Muscle of back (tissue), 11 donors: Measurements from ENCODE around the gene PHF10. TPM values are rescaled to one million over a fixed set of nuclear protein-coding genes. Genes with fewer than 3 reads are reported as not detected.
"Not testable (repeated sequence)": the region's sequence is repeated elsewhere in the genome, so short reads cannot be mapped to it uniquely, and the experiment has no call there.

Experiments
- DNase-seq, 3 donors: peaks; one replicate each; pipeline versions ENCODE4 v3.0.0 to v3.0.0-alpha.2; 2013
- polyA plus RNA-seq, 10 donors: library from polyadenylated mRNA; unstranded; fragments of 120-200 nt; gene quantifications; one replicate each; pipeline ENCODE4 v1.2.1, GENCODE V29; 2013; ENCODE audit not compliant: insufficient read length in 10 of 10

Gene PHF10
- polyA plus RNA-seq, 10 donors, result 62.2 to 96.2 (median 80.8) TPM

DNA sequence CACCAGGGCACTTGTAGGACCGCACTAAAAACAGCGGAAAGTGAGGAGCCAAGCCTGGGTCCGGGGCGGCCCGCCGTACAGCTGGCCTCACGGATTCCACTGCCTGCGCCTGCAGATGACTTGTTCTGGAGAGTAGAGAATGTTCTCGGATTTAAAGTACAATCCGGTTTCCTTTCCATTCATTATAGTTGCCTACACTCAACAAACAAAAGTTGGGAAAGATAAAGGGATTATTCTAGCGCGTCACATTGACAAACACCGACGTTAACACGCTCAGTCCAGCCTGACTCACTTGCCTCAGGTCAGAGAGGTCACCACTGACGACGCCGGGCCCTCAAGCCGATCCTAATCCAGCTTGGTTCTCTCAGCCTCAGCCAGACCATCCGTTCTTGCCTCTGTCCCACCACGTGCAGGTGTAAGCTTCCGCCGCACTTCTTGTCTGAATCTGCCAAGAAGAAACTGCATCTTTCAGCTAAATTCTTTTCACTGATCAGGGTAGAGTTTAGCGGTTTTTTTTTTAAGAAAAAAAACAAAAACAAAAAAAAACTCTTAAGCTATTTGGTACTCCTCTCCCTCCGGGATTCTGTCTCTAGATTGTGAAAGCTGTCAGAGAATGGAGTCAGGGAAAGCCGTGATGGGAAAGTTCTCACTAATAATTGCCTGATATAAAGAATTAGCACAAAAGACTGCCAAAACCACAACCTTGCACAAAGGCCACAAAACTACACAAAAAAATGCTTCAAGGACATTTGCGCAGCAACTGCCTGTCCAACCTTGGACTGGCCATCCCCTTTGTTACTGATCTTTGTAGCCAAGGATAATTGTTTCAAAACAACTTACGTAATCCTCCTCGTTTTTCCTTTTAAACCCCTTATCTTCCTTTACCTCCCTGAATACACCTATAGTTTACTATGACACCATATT, 1.1 kb upstream of the PHF10 start:
- peak; percentile 10 to 43 (median 14) for DNase-seq

DNA sequence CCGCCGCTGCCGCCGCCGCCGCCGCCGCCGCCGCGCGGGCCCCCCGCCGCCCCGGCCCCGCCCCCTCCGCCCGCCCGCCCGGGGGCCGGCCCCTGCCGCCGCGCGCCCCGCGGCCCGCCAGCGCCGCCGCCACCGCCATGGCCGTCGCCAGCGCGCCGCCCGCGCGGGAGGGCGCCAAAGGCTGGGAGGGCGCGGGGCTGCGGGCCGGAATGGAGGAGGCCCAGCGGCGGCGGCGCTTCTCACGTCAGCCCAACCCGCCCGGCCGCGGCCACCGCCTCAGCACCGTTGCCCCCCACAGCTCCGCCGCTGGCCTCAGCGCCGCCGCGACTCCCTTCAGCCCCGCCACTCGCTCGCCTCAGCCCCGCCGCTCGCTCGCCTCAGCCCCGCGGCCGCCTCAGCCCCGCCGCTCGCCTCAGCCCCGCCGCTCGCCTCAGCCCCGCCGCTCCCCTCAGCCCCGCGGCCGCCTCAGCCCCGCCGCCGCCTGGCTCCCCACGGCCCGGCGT, 258 bp downstream of the PHF10 start:
- DNase-seq, result peak in 2 of 3 donors; percentile 38 to 55

DNA sequence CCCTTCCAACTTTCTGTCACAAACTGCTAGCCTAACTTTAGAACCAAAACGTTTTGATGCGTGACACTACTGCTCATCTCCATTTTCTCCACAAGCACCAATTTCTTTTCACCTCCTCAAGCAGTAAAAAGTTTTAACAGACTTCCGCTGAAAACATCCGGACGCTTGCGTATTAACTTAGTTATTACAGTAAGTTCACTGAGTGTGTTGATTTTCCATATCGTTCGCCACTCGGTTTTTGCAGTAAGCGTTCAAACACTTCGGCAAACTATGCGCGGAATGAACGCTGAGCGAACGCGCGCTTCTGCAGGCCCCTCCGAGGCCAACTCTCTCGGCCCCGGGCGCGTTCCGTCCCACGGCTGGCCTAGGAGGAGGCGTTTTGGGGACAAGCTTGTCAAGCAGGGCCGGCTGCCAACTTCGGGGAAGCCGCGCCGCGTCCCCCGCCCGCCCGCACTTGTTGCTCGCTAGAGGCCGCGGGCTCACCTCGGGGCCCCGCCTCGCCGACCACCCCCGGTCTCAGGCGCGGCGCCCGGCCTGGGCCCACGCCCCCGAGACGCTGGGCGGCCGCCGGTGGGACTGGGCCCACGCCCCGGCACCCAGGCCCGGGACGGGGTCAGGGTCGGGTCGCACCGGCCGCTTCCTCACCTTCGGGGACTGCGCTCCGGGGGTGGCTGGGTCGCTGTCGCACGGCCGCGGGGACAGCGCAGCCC, 945 bp downstream of the PHF10 start:
- DNase-seq, result peak; percentile 65 to 91 (median 82)

DNA sequence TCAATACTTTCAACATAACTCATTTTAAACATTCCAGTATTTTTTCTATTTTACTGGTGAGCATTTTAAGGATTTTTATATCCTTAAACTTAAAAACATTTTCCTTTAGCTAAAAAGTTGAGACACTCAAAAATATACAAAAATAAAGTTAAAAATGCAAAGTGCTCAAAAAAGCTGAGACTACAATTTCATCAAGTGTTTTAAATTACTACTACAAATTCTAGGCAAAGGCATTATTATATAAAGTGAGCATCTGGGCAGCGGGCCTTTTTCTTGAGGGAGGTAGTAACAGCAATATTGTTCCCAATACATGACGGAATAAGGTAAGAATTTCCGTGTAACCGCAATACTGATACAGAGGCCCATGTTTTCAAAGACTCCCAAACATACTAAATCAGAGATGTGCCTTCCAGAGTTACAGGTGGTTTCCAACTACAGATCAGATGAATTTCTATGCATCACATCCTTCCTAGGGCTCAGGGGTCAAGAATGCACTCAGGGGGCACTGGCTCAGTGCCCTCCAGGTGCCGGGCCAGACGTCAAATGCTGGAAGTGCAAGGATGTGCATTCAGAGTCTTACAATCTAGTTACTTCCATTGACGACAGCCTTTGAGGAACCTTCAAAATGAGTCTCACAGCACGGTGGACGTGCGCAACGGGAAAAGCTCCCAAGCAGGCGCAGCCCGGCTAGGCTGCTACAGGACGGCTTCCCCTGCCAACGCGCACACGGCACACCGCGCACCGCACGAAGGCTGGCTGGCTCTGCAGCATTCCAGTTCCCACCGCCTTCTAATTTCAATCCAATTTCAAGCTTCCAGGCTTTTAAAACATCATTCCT, 1.7 kb downstream of the PHF10 start:
- DNase-seq, result peak; percentile 27 to 72 (median 43)

DNA sequence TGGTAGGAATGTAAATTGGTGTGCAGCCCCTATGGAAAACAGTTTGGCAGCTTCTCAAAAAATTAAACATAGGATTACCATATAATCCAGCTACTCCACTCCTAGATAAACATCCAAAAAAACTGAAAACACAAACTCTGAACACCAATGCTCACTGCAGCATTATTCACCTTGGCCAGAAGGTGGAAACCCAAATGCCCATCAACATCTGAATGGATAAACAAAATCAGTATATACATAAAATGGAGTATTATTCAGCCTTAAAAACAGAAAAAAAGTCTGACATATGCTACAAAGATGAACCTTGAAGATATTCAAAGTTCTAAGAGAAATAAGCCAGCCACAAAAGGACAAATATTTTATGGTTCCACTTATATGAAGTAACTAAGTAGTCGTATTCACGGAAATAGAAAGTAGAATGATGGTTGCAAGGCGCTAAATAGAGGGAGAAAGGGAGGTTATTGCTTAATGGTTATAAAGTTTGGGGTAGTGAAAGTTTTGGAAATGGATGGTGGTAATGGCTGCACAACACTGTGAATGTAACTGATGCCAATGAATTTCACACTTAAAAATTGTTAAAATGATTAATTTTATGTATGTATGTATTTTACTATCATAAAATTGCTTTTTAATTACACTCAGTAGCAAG, 4.0 kb downstream of the PHF10 start:
- no peak for DNase-seq

GRCh38 chr6:169719117-169719516, 5.2 kb downstream of the PHF10 start:
- DNase-seq, result no peak

DNA sequence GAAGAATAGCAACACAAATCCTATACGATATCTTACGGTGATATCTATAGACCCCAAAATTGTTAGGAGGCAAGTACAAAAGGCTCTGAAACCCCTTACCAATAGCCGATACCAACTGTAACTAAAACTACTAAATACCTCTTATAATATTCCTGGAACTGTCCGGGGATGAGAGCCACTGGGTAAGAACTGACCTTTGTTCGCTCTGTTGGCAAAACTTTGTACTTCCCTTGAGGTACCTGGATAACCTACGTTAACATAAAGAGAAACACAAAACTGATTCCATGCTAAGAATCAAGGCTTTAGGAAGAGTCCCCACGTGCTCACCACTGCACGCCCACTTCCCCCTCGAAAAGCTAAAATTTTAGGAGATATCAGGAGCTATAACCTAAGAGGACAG, 9.7 kb downstream of the PHF10 start:
- no peak for DNase-seq

- DNase-seq, result no peak
Observed at GRCh38 chr6:169714178-169714577, 10.1 kb downstream of the PHF10 start.

DNA sequence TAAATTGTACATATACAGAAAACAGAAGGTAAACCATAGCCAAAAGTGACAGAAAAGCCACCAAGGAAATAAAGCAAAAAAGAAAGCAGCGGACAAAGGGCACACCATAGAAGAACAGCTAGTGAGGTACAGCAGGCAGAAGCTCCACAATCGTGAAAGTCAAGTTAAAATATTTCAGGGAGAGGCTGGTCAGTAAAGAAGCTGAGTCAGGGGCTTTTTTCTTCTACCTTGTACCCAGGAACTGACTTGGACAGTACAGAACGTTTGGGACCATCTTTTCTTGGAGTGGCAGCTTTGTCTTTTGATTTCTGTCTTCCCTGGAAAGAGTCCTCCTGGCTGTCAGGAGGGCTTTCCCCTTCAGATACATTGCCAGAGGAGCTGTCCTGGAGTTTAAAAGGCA, 14.3 kb downstream of the PHF10 start:
- DNase-seq, result no peak

DNA sequence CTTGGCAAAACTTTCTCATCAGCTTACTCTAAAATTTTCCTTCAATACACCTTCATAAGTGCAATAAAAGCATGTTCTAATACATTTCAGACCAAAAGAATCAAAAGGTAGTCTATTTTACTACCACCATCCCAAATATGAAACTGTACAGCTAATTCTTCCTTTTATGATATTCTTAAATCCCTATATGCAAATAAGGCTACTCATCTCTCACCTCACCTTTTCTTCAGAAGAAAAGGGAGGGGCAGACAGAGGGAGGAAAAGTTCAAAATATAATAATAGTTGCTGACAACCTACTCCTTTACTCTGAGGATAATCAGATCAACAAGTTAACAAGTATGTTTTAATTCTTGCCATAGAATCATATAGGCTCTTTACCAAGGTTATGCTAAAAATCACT, 15.0 kb downstream of the PHF10 start:
- no peak for DNase-seq

DNA sequence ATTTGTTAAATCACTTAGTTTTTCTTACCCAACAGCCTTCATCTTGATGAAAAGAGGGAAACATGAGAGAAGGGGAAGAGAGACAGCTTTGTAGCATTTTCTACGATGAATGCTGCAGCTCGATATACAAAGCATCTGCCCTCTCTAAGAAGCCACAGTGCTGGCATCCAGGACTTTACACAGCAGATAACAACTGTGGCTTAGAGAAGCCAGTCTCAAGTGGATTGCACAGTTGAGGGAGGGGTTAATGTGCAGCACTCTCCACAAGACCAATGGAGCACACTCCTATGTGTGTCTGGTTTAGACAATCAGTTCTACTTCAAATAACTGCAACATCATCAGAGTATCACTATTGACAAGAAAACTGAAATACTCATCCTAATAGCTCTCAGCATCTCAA, 16.5 kb downstream of the PHF10 start:
- no peak for DNase-seq

DNA sequence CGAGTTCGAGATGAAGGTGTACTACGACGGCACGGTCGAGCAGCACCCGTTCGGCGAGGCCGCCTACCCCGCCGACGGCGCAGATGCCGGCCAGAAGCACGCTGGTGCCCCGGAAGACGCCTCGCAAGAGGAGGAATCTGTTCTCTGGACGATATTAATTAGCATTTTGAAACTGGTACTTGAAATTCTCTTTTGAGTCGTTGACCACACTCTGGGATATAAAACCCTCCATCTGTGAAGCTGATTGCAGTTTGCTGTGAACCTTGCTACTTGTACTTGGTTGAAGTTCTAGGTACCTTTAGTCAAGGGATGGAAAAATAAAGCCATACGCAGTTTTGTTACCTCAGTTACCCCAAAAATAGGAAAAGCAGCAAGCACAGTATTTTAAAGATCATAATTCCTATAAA, 21.5 kb downstream of the PHF10 start:
- DNase-seq, result no peak

DNA sequence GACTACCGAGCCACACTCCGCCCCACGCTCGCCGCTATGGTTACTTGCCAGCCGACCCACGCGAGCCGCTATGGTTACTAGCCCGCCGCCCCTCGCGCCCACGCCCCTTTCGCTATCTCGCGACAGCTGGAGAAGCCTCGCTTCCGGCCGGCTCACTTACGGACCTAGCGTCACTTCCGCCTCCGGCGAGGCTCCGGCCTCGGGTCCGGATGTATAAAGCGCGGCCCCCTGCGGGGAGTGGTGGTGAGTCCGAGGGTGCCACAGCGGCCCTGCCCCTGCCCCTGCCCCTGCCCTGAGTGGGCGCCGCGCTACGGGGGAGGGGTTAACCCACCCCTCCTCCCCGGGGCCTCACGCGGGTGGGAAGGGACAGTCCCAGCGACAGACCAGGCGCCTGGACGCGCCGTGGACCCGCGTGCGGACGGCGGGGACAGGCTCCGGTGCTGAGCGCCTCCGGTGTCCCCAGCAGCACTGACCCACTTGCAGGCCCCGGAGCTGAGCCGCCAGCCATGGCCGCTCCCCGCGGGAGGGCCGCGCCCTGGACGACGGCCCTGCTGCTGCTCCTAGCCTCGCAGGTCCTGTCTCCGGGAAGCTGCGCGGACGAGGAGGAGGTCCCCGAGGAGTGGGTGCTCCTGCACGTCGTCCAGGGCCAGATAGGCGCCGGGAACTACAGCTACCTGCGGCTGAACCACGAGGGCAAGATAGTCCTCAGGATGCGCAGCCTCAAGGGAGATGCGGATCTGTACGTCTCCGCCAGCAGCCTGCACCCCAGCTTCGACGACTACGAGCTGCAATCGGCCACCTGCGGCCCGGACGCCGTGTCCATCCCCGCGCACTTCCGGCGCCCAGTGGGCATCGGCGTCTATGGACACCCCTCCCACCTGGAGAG, 22.1 kb downstream of the PHF10 start, which contains the start of the genes C6orf120 and WDR27:
C6orf120 (plus strand) TSS at position 173 of the 886 bp plus-strand sequence; CDS start at position 507, 334 bp downstream.
WDR27 (minus strand) TSS at position 76 of the 886 bp plus-strand sequence. CDS start 13,024 bp downstream, outside the sequence.
- peak; percentile 94 to 98 (median 97) for DNase-seq

DNA sequence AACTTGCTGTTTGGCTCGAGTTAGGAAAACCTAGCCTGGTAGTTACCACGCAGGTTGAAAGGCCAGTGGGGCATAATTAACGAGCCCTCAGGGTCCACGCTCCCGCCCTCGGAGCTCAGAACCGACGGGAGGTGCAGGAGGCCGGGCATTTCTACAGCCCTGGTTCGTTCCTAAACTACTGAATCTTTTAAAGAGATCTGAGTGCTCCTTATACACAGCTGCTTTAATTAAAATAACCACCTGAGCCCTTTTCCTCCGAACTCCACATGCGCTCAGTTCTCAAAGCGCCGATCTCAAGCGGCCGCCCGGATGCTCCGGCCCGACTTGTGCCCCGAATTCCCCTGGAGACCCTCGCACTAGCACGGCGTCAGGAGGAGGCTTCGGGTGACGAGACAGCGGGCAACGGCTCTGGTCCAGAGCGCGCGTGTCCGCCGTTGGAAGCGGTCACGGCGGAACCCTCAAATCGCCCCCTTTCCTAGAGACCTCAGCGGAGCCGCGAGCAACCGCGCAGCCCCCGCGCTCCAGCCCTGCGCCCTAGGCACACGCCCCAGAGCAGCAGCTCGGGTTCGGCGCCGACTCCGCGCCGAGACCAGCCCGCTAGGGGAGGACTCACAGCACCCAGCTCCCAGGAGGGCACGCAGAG, 22.9 kb downstream of the PHF10 start:
- peak in 1 of 3 donors; percentile 25 for DNase-seq

DNA sequence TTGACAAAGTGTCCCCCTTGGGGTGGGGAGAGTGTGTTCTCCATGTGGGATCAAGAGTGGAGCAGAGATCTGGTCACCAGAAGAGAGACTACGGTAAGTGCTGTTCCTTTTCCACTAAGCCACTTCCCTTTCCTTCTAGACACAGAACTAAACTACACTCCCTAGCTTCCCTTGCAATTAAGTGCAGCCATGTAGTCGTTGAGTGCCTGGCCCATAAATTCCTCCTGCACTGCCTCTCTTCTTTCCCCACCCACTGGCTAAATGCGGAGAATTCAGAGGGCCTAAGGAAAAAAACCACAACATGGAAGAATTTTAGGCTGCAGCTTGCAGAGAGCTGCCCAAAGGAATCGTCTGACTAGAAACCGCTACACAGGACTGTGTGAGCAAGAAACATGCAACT, 24.0 kb downstream of the PHF10 start:
- peak in 1 of 3 donors; percentile 23 for DNase-seq

GRCh38 chr6:169697115-169697514, 27.2 kb downstream of the PHF10 start:
- DNase-seq, result not testable (repeated sequence)

- no peak for DNase-seq
Observed at GRCh38 chr6:169695131-169695530, 29.2 kb downstream of the PHF10 start.

DNA sequence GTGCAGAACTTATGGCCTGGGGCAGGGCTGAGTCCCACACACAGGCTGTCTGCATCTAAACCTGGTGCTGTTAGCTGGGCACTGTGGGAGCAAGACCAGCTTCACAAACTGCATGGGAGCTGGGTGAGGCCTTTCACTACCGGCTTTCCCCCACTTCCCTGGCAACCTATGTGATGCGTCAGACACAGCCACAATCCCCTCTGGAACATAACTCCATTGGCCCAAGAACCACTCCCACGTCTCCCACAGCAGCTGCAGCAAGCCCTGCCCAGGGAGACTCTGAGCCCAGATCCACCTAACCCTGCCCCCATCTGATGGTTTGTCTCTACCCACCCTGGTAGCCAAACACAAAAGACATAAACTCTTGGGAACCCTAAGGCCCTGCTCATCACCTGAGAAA, 31.8 kb downstream of the PHF10 start:
- no peak for DNase-seq

DNA sequence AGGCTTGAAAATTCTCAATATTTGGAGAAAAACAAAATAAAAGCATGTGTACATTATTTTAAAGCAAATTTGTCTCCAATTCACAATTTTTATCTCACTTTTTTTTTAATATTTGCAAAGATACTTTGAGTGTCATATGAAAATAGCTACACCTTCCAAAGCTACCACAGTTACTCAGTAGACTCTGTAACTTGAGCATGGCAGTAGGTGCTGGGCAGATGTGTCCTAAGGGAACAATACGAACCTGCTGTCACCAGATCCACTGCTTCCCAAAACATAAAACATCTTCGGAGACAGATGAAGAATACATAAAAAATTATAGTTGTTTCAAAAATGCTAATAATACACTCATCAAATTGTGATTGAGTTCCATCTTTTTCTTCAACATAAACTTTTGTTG, 33.0 kb downstream of the PHF10 start:
- DNase-seq, result no peak
